DND-41 (cell line): ENCODE results near the gene SYT3.

Experiments
- ATAC-seq: fragments of 200-7000 bp; cut with Tn5 transposase; 3 replicates; pipeline ENCODE4 v1.9.1; 2021; ENCODE audit warnings: low read depth; ENCODE audit not compliant: insufficient read depth
- DNase-seq: peaks from one replicate; pipeline ENCODE4 v3.0.0-alpha.2; 2020
- H2AFZ ChIP-seq: 2 replicates; pipeline ENCODE4 v1.6.0; 2012; ENCODE audit warnings: low read depth, low read length
- H3K27ac ChIP-seq: 2 replicates; pipeline ENCODE4 v1.5.1; 2012; ENCODE audit warnings: low read length, inconsistent platforms
- H3K27me3 ChIP-seq: fragments of 200-600 bp; sonication (generic); 2 replicates; pipeline ENCODE4 v1.6.0; 2012; ENCODE audit warnings: low read length, mild to moderate bottlenecking, inconsistent platforms; ENCODE audit not compliant: insufficient read depth, poor library complexity
- H3K36me3 ChIP-seq: 2 replicates; pipeline ENCODE4 v1.5.1; 2012; ENCODE audit warnings: low read length, inconsistent platforms; ENCODE audit not compliant: insufficient read depth
- H3K4me1 ChIP-seq: 2 replicates; pipeline ENCODE4 v1.5.1; 2012; ENCODE audit warnings: mild to moderate bottlenecking, low read length; ENCODE audit not compliant: insufficient read depth
- H3K4me2 ChIP-seq: 2 replicates; pipeline ENCODE4 v1.6.0; 2012; ENCODE audit warnings: mild to moderate bottlenecking, moderate library complexity, low read length, inconsistent platforms; ENCODE audit not compliant: insufficient read depth
- H3K4me3 ChIP-seq, 2 experiments: fragments of 200-600 bp in 1 of 2; shearing (Covaris generic) in 1 of 2; 2 replicates each; pipeline ENCODE4 v1.5.1; 2012 to 2016; ENCODE audit warnings: inconsistent platforms in 2 of 2, low read length in 2 of 2, mild to moderate bottlenecking in 2 of 2, low read depth in 1 of 2, moderate library complexity in 1 of 2
- H3K79me2 ChIP-seq: 2 replicates; pipeline ENCODE4 v1.6.0; 2012; ENCODE audit warnings: low read length, inconsistent platforms; ENCODE audit not compliant: insufficient read depth
- H3K9ac ChIP-seq: 2 replicates; pipeline ENCODE4 v1.6.0; 2012; ENCODE audit warnings: low read depth, mild to moderate bottlenecking, inconsistent platforms, low read length, moderate library complexity
- H3K9me3 ChIP-seq: 2 replicates; pipeline ENCODE4 v1.5.1; 2012; ENCODE audit warnings: low read length, moderate library complexity, mild to moderate bottlenecking, inconsistent platforms; ENCODE audit not compliant: insufficient read depth, severe bottlenecking
- H4K20me1 ChIP-seq: 2 replicates; pipeline ENCODE4 v1.6.0; 2012; ENCODE audit warnings: low read length; ENCODE audit not compliant: insufficient read depth
- EZH2 ChIP-seq: IDR thresholded peaks from 3 replicates; pipeline ENCODE4 v1.6.1; 2012; ENCODE audit warnings: borderline replicate concordance, low read depth, mild to moderate bottlenecking, moderate library complexity, low read length, inconsistent platforms; ENCODE audit not compliant: severe bottlenecking
- TF ChIP-seq, protein P1 (sequence below): IDR thresholded peaks from 2 replicates; pipeline ENCODE4 v1.5.1; 2012; ENCODE audit warnings: borderline replicate concordance, low read length, moderate library complexity, mild to moderate bottlenecking; ENCODE audit not compliant: poor library complexity, severe bottlenecking; ENCODE audit errors: extremely low read depth

The SYT3 gene, protein sequence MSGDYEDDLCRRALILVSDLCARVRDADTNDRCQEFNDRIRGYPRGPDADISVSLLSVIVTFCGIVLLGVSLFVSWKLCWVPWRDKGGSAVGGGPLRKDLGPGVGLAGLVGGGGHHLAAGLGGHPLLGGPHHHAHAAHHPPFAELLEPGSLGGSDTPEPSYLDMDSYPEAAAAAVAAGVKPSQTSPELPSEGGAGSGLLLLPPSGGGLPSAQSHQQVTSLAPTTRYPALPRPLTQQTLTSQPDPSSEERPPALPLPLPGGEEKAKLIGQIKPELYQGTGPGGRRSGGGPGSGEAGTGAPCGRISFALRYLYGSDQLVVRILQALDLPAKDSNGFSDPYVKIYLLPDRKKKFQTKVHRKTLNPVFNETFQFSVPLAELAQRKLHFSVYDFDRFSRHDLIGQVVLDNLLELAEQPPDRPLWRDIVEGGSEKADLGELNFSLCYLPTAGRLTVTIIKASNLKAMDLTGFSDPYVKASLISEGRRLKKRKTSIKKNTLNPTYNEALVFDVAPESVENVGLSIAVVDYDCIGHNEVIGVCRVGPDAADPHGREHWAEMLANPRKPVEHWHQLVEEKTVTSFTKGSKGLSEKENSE

DNA sequence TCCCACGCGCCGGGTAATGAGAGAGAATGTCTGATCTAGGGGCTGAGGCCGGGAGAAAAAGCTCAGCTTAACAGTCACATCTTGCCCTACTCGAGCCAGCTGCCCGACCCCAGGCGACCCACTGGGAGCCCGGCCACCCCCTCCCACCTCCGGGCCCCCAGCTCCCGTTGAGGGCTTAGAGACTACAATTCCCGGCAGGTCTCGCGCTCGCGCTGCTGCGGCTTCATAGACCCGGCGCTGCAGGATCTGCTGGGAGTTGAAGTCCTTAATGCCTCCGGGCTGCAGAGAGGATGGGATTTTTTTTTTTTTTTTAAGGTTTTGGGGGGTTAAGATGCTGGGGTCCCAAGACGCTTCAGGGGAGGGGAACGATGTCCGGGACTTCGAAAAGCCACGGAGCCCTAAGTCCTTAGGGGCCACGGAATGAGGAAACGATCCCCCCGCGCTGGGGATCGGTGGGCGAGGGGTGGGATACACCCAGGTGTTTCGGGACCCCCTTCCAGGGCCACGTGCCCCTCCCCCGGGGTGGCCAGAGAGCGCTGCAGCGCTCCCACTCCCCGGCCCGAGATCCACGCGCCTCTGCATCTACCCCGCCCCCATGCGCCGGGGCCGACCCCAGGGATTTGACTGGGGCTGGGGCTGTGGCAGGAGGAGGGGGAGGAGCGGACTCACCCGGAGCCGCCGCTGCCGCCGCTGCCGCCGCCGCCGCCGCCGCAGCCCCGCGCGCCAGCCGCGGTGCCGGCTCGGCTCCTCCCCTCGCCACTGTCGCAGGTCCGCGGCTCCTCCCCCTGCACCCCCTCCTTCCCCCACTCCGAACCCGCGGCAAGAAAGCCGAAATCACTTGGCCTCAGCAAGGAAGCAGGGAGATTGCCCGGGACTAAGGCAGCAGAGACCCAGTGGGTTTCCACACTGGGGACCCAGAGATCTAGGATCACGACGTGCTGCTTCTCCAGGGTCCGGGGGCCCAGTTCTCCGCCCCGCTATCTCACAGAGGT, at the start of gene SYT3:
TSS of gene SYT3 (minus strand) at position 761 of the 992 bp plus-strand sequence. CDS start 2,470 bp downstream, outside the sequence.
- ATAC-seq: no peak
- no peak within 1 kb of the TSS for H3K4me3 ChIP-seq

DNA sequence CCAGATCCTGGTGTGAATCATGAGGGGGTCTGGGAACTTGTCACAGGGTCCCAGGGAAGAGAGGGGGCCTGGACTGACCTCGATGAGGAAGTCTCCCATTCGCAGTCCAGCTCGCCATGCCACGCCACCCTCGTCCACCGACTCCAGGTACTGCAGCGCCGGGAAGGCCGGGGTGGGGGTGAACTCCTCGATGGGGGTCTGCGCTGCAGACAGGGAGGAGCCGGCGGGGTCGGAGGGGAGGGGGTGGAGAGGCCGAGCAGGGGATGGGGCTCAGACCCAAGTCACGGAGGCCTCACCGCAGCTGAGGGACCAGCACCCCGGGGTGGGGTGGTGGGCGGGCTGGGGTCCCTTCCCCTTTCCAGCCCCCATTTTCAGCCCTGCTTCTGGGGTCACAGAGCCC, 49.1 kb upstream of the SYT3 start:
- Histone ChIP-seq H4K20me1 (no peaks in the 10 kb centered on the region; the same call in none of the 2 replicates), H3K36me3 (no peaks in the 10 kb centered on the region)

More for the DNA sequence above, at the start of gene SYT3:
- H3K9ac ChIP-seq: no peak within 1 kb of the TSS
- no peak for TF ChIP-seq EZH2
- TF ChIP-seq, protein P1, sequence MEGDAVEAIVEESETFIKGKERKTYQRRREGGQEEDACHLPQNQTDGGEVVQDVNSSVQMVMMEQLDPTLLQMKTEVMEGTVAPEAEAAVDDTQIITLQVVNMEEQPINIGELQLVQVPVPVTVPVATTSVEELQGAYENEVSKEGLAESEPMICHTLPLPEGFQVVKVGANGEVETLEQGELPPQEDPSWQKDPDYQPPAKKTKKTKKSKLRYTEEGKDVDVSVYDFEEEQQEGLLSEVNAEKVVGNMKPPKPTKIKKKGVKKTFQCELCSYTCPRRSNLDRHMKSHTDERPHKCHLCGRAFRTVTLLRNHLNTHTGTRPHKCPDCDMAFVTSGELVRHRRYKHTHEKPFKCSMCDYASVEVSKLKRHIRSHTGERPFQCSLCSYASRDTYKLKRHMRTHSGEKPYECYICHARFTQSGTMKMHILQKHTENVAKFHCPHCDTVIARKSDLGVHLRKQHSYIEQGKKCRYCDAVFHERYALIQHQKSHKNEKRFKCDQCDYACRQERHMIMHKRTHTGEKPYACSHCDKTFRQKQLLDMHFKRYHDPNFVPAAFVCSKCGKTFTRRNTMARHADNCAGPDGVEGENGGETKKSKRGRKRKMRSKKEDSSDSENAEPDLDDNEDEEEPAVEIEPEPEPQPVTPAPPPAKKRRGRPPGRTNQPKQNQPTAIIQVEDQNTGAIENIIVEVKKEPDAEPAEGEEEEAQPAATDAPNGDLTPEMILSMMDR: no peak
- no peaks in the 10 kb centered on the region for H3K36me3 ChIP-seq
- H3K79me2 ChIP-seq: no peaks in the 10 kb centered on the region
- no peak within 1 kb of the TSS for H2AFZ ChIP-seq
- H3K27me3 ChIP-seq: peaks cover 4% of the 10 kb centered on the region
- peak; percentile 12 for DNase-seq
- no peak within 1 kb of the TSS for H3K4me2 ChIP-seq
- peaks cover 4% of the 10 kb centered on the region for H3K9me3 ChIP-seq
- H4K20me1 ChIP-seq: no peaks in the 10 kb centered on the region
- H3K27ac ChIP-seq: no peak within 1 kb of the TSS
- H3K4me1 ChIP-seq: no peaks in the 10 kb centered on the region

DNA sequence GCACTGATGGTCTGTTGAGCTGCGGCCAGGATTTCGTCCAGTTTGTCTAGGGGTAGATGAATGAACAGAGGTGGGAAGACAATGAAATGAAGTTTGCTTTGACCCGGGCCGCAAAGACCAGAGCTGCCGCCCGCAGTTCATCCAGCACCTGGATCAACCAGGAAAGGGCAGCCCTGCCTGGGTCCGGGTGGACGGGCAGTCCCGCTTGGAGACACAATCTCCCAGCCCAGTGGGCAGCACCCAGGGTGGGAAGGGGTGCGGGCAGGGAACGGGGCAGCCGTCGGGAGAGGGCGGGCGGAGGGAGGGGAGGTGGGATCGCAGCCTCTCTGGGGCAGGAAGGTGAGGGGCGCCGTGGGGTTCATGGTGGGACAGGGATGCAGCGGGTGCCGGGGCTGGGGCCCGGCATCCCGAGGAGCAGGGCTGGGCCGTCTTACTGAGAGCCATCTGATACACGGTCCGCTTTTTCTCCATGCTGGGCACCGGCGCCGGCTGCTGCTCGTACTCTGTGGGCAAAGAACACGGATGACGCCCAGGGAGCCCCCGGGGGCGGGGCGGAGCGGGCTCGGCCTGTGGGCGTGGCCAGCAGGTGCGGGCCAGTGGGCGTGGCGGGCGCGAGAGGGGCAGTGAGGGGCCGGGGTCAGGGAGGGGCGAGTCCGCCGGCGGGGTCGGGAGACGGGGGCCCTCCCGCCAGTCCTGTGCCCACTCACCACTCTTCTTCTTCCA, 46.8 kb upstream of the SYT3 start:
- no peak for DNase-seq
- no peak for TF ChIP-seq EZH2
- TF ChIP-seq, protein P1: no peak
- ATAC-seq: no peak
- H3K4me2 ChIP-seq: no peak overlapping the region
- H3K27me3 ChIP-seq: no peaks in the 10 kb centered on the region
- H3K27ac ChIP-seq: no peak overlapping the region
- no peak overlapping the region for H2AFZ ChIP-seq
- no peaks in the 10 kb centered on the region for H3K4me1 ChIP-seq
- no peaks in the 10 kb centered on the region; the same call in none of the 2 replicates for H4K20me1 ChIP-seq
- no peaks in the 10 kb centered on the region for H3K36me3 ChIP-seq
- no peaks in the 10 kb centered on the region for H3K79me2 ChIP-seq
- H3K4me3 ChIP-seq: no peak overlapping the region
- no peaks in the 10 kb centered on the region for H3K9me3 ChIP-seq
- H3K9ac ChIP-seq: no peak overlapping the region

More for the DNA sequence above, 49.1 kb upstream of the SYT3 start:
- ATAC-seq (no peak), DNase-seq (no peak)
- H3K79me2 ChIP-seq: no peaks in the 10 kb centered on the region
- no peak for TF ChIP-seq EZH2
- TF ChIP-seq, protein P1: no peak
- H2AFZ ChIP-seq: no peak overlapping the region
- H3K4me3 ChIP-seq: no peak overlapping the region
- no peaks in the 10 kb centered on the region for H3K4me1 ChIP-seq
- H3K9ac ChIP-seq: no peak overlapping the region
- no peaks in the 10 kb centered on the region for H3K9me3 ChIP-seq
- no peak overlapping the region for H3K4me2 ChIP-seq
- H3K27me3 ChIP-seq: no peaks in the 10 kb centered on the region
- H3K27ac ChIP-seq: no peak overlapping the region
